Osteoblast (primary cell): ENCODE results near the gene RTP3. TPM values are rescaled to one million over a fixed set of nuclear protein-coding genes. Genes with fewer than 3 reads are reported as not detected.
A peak's percentile ranks its signal among the peaks of the same experiment; 100 is the strongest.

Experiments used
- DNase-seq: peaks from one replicate; pipeline ENCODE4 v3.0.0; 2011; ENCODE audit warnings: low spot score, mixed read lengths; ENCODE audit not compliant: insufficient read length; ENCODE audit errors: missing footprints
- H2AFZ ChIP-seq: 2 replicates; pipeline ENCODE4 v1.6.0; 2011; ENCODE audit warnings: mild to moderate bottlenecking, low read length
- H3K27ac ChIP-seq: 2 replicates; pipeline ENCODE4 v1.5.1; 2011; ENCODE audit warnings: mild to moderate bottlenecking, low read depth, low read length, moderate library complexity
- H3K27me3 ChIP-seq: 2 replicates; pipeline ENCODE4 v1.6.0; 2012; ENCODE audit warnings: mild to moderate bottlenecking, control low read depth, inconsistent platforms, low read length, moderate library complexity; ENCODE audit not compliant: insufficient read depth
- H3K36me3 ChIP-seq: 2 replicates; pipeline ENCODE4 v1.5.1; 2011; ENCODE audit warnings: mild to moderate bottlenecking, low read length, control low read depth, moderate library complexity; ENCODE audit not compliant: insufficient read depth
- H3K4me1 ChIP-seq: 2 replicates; pipeline ENCODE4 v1.5.1; 2011; ENCODE audit warnings: mild to moderate bottlenecking, low read length, control low read depth, moderate library complexity; ENCODE audit not compliant: insufficient read depth
- H3K4me2 ChIP-seq: 2 replicates; pipeline ENCODE4 v1.6.0; 2011; ENCODE audit warnings: mild to moderate bottlenecking, low read length; ENCODE audit not compliant: insufficient read depth
- H3K4me3 ChIP-seq: fragments of 200-600 bp; sonication (generic); 3 replicates; pipeline ENCODE4 v1.5.1; 2012; ENCODE audit warnings: mild to moderate bottlenecking, low read length, inconsistent platforms; ENCODE audit not compliant: insufficient read depth
- H3K79me2 ChIP-seq: 2 replicates; pipeline ENCODE4 v1.6.0; 2012; ENCODE audit warnings: mild to moderate bottlenecking, low read length, control low read depth, inconsistent platforms; ENCODE audit not compliant: insufficient read depth
- H3K9me3 ChIP-seq: 2 replicates; pipeline ENCODE4 v1.5.1; 2011; ENCODE audit warnings: low read depth, low read length, control low read depth
- H4K20me1 ChIP-seq: 2 replicates; pipeline ENCODE4 v1.6.0; 2012; ENCODE audit warnings: mild to moderate bottlenecking, low read length, control low read depth; ENCODE audit not compliant: insufficient read depth
- total RNA-seq: library from RNA; depleted of rRNA; stranded (reverse); fragments of >200 nt; gene quantifications from 2 replicates; pipeline ENCODE4 v1.2.3, GENCODE V29; 2012
- TF ChIP-seq, protein P1 (sequence below): IDR thresholded peaks from 2 replicates; pipeline ENCODE4 v1.5.1; 2011; ENCODE audit warnings: mild to moderate bottlenecking, low read depth, low read length, moderate library complexity; ENCODE audit errors: extremely low read depth

Gene RTP3
- total RNA-seq, 1 donor: not detected

DNA sequence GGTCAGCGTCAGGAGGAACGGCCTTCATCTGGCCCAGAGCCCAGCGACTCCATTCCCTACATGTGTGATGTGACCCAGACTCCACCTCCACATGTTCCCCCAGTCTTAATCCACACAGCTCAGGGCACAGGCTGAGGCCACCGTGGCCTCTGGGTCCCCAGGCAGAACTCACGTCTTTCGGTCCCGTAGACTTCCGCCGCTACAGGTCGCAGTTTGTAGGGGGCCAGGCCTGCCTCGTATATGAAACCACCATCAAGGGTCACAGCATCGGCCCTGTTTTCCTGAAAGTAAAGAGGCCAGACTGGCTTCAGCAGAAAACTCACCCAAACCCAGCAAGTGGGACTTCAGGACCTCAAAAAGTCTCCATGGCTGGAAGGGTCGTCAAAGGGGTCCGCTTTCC lies 41.7 kb upstream of the RTP3 start:
- Histone ChIP-seq H3K27ac (no peak overlapping the region), H3K36me3 (no peaks in the 10 kb centered on the region), H3K4me2 (no peak overlapping the region), H3K4me1 (no peaks in the 10 kb centered on the region), H2AFZ (no peak overlapping the region), H3K4me3 (no peak overlapping the region), H4K20me1 (no peaks in the 10 kb centered on the region), H3K27me3 (peaks cover 32% of the 10 kb centered on the region), H3K79me2 (no peaks in the 10 kb centered on the region), H3K9me3 (no peaks in the 10 kb centered on the region)
- TF ChIP-seq, protein P1, sequence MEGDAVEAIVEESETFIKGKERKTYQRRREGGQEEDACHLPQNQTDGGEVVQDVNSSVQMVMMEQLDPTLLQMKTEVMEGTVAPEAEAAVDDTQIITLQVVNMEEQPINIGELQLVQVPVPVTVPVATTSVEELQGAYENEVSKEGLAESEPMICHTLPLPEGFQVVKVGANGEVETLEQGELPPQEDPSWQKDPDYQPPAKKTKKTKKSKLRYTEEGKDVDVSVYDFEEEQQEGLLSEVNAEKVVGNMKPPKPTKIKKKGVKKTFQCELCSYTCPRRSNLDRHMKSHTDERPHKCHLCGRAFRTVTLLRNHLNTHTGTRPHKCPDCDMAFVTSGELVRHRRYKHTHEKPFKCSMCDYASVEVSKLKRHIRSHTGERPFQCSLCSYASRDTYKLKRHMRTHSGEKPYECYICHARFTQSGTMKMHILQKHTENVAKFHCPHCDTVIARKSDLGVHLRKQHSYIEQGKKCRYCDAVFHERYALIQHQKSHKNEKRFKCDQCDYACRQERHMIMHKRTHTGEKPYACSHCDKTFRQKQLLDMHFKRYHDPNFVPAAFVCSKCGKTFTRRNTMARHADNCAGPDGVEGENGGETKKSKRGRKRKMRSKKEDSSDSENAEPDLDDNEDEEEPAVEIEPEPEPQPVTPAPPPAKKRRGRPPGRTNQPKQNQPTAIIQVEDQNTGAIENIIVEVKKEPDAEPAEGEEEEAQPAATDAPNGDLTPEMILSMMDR: no peak
- DNase-seq: no peak

DNA sequence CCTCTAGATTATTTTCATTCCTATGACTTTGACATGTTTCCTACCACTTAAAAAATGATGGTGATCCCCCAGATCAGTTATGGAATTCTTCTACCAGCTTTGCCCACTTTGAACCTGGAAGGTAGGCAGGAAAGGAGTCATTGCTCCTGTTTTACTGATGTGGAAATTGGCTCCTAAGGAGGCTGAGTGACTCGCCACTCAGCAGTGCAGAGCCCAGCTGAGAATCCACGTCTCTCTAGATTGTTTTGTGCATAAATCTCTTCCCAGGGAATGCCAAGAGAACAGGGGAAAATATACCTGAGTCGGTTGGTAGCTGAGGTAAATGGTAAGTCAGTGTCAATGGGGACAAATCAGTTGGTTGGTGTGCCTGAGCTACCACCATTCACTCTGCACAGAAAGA lies 37.7 kb upstream of the RTP3 start:
- Histone ChIP-seq H3K9me3 (no peaks in the 10 kb centered on the region), H2AFZ (no peak overlapping the region), H3K4me2 (no peak overlapping the region), H3K27ac (no peak overlapping the region), H3K79me2 (no peaks in the 10 kb centered on the region), H3K36me3 (no peaks in the 10 kb centered on the region), H3K4me3 (no peak overlapping the region), H3K27me3 (peaks cover 33% of the 10 kb centered on the region), H4K20me1 (no peaks in the 10 kb centered on the region), H3K4me1 (no peaks in the 10 kb centered on the region)
- no peak for DNase-seq
- TF ChIP-seq, protein P1: no peak

DNA sequence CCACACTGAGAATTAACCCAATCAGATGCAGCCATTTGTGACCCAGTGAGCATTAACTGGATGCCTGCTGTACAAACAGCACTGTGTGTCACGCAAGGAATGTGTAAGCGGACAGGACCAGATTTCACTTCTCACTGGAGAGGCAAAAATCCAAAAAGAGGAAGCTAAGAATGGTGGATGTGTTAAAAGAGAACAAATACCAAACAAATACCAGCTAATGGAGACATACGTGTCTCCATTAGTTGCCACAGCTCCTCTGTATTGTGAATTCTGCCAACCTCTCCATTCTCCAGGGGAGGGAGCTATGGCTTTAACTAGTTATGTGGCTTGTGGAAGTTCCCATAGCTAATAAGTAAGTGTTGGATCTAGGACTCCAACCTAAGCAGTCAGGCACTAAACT lies 35.7 kb upstream of the RTP3 start:
- peak; percentile 72 for DNase-seq

DNA sequence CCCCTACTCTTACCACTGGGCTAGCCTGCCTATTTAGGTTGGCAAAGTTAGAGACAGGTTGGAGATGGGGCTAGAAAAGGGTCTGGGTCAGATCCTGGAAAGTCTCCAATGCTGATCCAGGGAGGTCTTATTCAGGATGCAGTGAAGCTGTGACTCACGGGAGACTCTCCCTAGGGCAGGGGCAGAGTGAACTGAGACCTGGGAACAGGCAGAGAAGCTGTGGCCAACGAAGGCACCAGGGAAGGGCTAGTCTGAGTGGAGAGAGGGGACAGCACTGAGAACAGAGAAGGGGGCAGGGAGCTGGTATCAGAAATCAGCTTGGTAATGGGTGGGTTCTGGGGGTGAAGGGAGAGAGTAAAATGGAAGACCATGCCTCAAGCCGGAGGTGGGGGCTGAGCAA lies 35.3 kb upstream of the RTP3 start:
- Histone ChIP-seq H4K20me1 (no peaks in the 10 kb centered on the region), H3K4me2 (no peak overlapping the region), H3K79me2 (no peaks in the 10 kb centered on the region), H3K36me3 (no peaks in the 10 kb centered on the region), H3K27ac (no peak overlapping the region), H3K27me3 (peaks cover 52% of the 10 kb centered on the region), H3K9me3 (no peaks in the 10 kb centered on the region), H3K4me1 (no peaks in the 10 kb centered on the region), H2AFZ (no peak overlapping the region), H3K4me3 (no peak overlapping the region)
- TF ChIP-seq, protein P1: no peak
- DNase-seq: no peak

More for the DNA sequence above, 35.7 kb upstream of the RTP3 start:
- no peaks in the 10 kb centered on the region for H3K4me1 ChIP-seq
- H3K36me3 ChIP-seq: no peaks in the 10 kb centered on the region
- H3K9me3 ChIP-seq: no peaks in the 10 kb centered on the region
- TF ChIP-seq, protein P1: peak; percentile 33
- peaks cover 49% of the 10 kb centered on the region for H3K27me3 ChIP-seq
- no peak overlapping the region for H3K4me2 ChIP-seq
- H4K20me1 ChIP-seq: no peaks in the 10 kb centered on the region
- H3K4me3 ChIP-seq: no peak overlapping the region
- H3K27ac ChIP-seq: no peak overlapping the region
- H2AFZ ChIP-seq: no peak overlapping the region
- no peaks in the 10 kb centered on the region for H3K79me2 ChIP-seq
